ENCODE results near the gene LAMB4.

DNA sequence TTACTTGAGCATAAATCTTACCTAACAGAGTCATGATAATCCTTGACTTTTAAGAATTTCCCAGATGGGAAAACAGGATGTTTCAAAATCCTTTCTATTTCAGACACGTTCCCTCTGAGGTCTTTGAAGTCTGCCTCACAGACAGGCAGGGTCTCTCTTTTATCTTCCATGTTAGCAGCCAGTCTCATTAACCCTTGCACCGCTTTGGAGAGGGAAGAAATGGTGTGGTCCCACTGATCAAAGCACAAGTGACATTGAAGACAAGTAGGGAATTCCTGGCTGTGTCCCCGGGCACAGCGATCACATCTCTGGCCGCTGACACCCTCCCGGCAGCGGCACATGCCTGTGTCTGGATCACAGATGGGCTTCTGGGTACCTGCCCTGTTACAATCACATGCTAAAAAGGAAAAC lies 74.5 kb downstream of the LAMB4 start:
- TF ChIP-seq, protein P1, sequence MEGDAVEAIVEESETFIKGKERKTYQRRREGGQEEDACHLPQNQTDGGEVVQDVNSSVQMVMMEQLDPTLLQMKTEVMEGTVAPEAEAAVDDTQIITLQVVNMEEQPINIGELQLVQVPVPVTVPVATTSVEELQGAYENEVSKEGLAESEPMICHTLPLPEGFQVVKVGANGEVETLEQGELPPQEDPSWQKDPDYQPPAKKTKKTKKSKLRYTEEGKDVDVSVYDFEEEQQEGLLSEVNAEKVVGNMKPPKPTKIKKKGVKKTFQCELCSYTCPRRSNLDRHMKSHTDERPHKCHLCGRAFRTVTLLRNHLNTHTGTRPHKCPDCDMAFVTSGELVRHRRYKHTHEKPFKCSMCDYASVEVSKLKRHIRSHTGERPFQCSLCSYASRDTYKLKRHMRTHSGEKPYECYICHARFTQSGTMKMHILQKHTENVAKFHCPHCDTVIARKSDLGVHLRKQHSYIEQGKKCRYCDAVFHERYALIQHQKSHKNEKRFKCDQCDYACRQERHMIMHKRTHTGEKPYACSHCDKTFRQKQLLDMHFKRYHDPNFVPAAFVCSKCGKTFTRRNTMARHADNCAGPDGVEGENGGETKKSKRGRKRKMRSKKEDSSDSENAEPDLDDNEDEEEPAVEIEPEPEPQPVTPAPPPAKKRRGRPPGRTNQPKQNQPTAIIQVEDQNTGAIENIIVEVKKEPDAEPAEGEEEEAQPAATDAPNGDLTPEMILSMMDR (IDR thresholded peaks at IDR 0.05; ENCODE audit: low read depth, low read length, poor library complexity, severe bottlenecking) = no peak
- no peak for TF ChIP-seq EZH2phosphoT487 (IDR thresholded peaks at IDR 0.05; ENCODE audit: borderline replicate concordance, low read length)
